Measurements from ENCODE around the gene HCFC1. TPM values are rescaled to one million over a fixed set of nuclear protein-coding genes. Genes with fewer than 3 reads are reported as not detected.
A peak's percentile ranks its signal among the peaks of the same experiment; 100 is the strongest.

Gene HCFC1
- total and polyA plus RNA-seq, 11 donors: 11.8 to 72.6 (median 33.8) TPM

GRCh38 chrX:154008521-154008920, 36.9 kb upstream of the HCFC1 start:
- Histone ChIP-seq H3K36me3 (peaks cover 0 to 26% (median 0%) of the 10 kb centered on the region in 9 donors), H3K4me1 (peaks cover 0 to 7% (median 0%) of the 10 kb centered on the region in 12 donors), H3K4me3 (no peak overlapping the region), H3K27me3 (peaks cover 0 to 53% (median 0%) of the 10 kb centered on the region in 9 donors), H3K27ac (no peak overlapping the region), H3K9me3 (no peaks in the 10 kb centered on the region)
- 61 to 87% (median 73%) methylated on average over 4 of the region's 4 CpGs for WGBS, 4 donors
- intact Hi-C loops (cut with DNase I): no loop called here
- no peak for TF ChIP-seq POLR2A (IDR thresholded peaks at IDR 0.05)
- TF ChIP-seq CTCF (IDR thresholded peaks at IDR 0.05): no peak
- DNase-seq (no peak), ATAC-seq (no peak)

- ATAC-seq: no peak
- Histone ChIP-seq H3K36me3 (peaks cover 0 to 11% (median 0%) of the 10 kb centered on the region in 9 donors), H3K27ac (no peak overlapping the region), H3K9me3 (no peaks in the 10 kb centered on the region), H3K4me1 (peaks cover 0 to 16% (median 0%) of the 10 kb centered on the region in 12 donors), H3K27me3 (peaks cover 0 to 49% (median 0%) of the 10 kb centered on the region in 9 donors), H3K4me3 (no peak overlapping the region)
- intact Hi-C loops (cut with DNase I): no loop called here
- no peak for TF ChIP-seq CTCF (IDR thresholded peaks at IDR 0.05)
- TF ChIP-seq POLR2A (IDR thresholded peaks at IDR 0.05): no peak
- 96 to 98% (median 97%) methylated on average over 10 to 20 of the region's 20 CpGs for WGBS, 4 donors
- no peak for DNase-seq
Observed at GRCh38 chrX:154006947-154007346, 35.3 kb upstream of the HCFC1 start.

GRCh38 chrX:154004315-154004714, 32.7 kb upstream of the HCFC1 start:
- Histone ChIP-seq H3K27ac (no peak overlapping the region), H3K27me3 (peaks cover 0 to 64% (median 0%) of the 10 kb centered on the region in 9 donors), H3K4me3 (no peak overlapping the region), H3K4me1 (peaks cover 0 to 29% (median 0%) of the 10 kb centered on the region in 12 donors), H3K36me3 (no peaks in the 10 kb centered on the region), H3K9me3 (no peaks in the 10 kb centered on the region)
- ATAC-seq (no peak), DNase-seq (no peak)
- TF ChIP-seq CTCF (IDR thresholded peaks at IDR 0.05) (no peak), POLR2A (IDR thresholded peaks at IDR 0.05) (no peak)
- intact Hi-C loops (cut with DNase I): no loop called here
- 78 to 86% (median 82%) methylated on average over 11 of the region's 11 CpGs for whole genome bisulfite sequencing, 4 donors

- Histone ChIP-seq H3K27me3 (peaks cover 0 to 65% (median 0%) of the 10 kb centered on the region in 9 donors), H3K36me3 (no peaks in the 10 kb centered on the region), H3K4me1 (peaks cover 0 to 22% (median 0%) of the 10 kb centered on the region in 12 donors), H3K27ac (peak overlapping the region in 1 of 12 donors; percentile 81), H3K4me3 (peak overlapping the region in 1 of 12 donors; percentile 31), H3K9me3 (no peaks in the 10 kb centered on the region)
- DNase-seq: peak in 4 of 5 donors; percentile 38 to 73 (median 51)
- 80 to 91% (median 89%) methylated on average over 17 of the region's 17 CpGs for WGBS, 4 donors
- ATAC-seq: peak in 3 of 4 donors; percentile 46 to 80 (median 66)
- TF ChIP-seq POLR2A (IDR thresholded peaks at IDR 0.05): no peak
- no peak for TF ChIP-seq CTCF (IDR thresholded peaks at IDR 0.05)
- intact Hi-C loops (cut with DNase I): no loop called here
Observed at GRCh38 chrX:154002215-154002719, 30.6 kb upstream of the HCFC1 start.
